Peyer's patch (tissue), 4 donors: ENCODE measurements around the gene FASTKD3. TPM values are rescaled to one million over a fixed set of nuclear protein-coding genes. Genes with fewer than 3 reads are reported as not detected.

Experiments
- DNase-seq, 3 donors: peaks; one replicate each; pipeline ENCODE4 v3.0.0-alpha.2; 2017 to 2019
- H3K27ac ChIP-seq, 4 donors: fragments of 200-600 bp; sonication (generic); one replicate each; pipeline ENCODE4 v1.5.1; 2016 to 2019
- H3K27me3 ChIP-seq, 2 donors: fragments of 200-600 bp; sonication (generic); one replicate each; pipeline ENCODE4 v1.5.1; 2019
- H3K36me3 ChIP-seq, 3 donors: fragments of 200-600 bp; sonication (generic); one replicate each; pipeline ENCODE4 v1.5.1; 2016 to 2019
- H3K4me1 ChIP-seq, 4 donors: fragments of 200-600 bp; sonication (generic); one replicate each; pipeline ENCODE4 v1.5.1; 2016 to 2019
- H3K4me3 ChIP-seq, 4 donors: fragments of 200-600 bp; sonication (generic); 1 replicate in 3 of 4; 2 replicates in 1 of 4; pipeline ENCODE4 v1.5.1; 2016 to 2019; ENCODE audit warnings: mild to moderate bottlenecking in 1 of 4
- H3K9me3 ChIP-seq, 4 donors: fragments of 200-600 bp; sonication (generic); one replicate each; pipeline ENCODE4 v1.5.1; 2016 to 2019; ENCODE audit warnings: mild to moderate bottlenecking in 1 of 4
- CTCF ChIP-seq, 6 experiments: fragments of 450-650 bp in 4 of 6; fragments of 200-600 bp in 2 of 6; sonication (generic) in 1 of 6; IDR thresholded peaks; one replicate each; pipeline ENCODE4 v1.5.1; 2017 to 2019; ENCODE audit warnings: antibody characterized with exemption in 6 of 6, mild to moderate bottlenecking in 3 of 6, moderate library complexity in 1 of 6
- POLR2A ChIP-seq, 2 donors: fragments of 450-650 bp; IDR thresholded peaks; one replicate each; pipeline ENCODE4 v1.5.1; 2017; ENCODE audit warnings: antibody characterized with exemption in 2 of 2, mild to moderate bottlenecking in 2 of 2, moderate library complexity in 2 of 2
- total RNA-seq, 4 donors: library from RNA; depleted of rRNA; stranded (reverse); fragments of >200 nt; gene quantifications; one replicate each; pipeline ENCODE4 v1.1.0, GENCODE V29; 2016

FASTKD3 gene
- total RNA-seq, 4 donors from 2014 or later: 10.0 to 17.0 (median 14.1) TPM

- H3K9me3 ChIP-seq: no peaks in the 10 kb centered on the region
- no peak overlapping the region for H3K27ac ChIP-seq
- peaks cover 0 to 79% (median 0%) of the 10 kb centered on the region in 3 donors for H3K36me3 ChIP-seq
- no peak for TF ChIP-seq CTCF (IDR thresholded peaks at IDR 0.05)
- no peak for TF ChIP-seq POLR2A (IDR thresholded peaks at IDR 0.05)
- H3K4me3 ChIP-seq: no peak overlapping the region
- H3K4me1 ChIP-seq: peaks cover 0 to 16% (median 0%) of the 10 kb centered on the region in 4 donors
- DNase-seq: no peak
- H3K27me3 ChIP-seq: no peaks in the 10 kb centered on the region
These were observed 14.1 kb upstream of the FASTKD3 start for GRCh38 chr5:7882926-7883325.

GRCh38 chr5:7881816-7882215, 13.0 kb upstream of the FASTKD3 start:
- no peak overlapping the region for H3K27ac ChIP-seq
- peaks cover 0 to 80% (median 0%) of the 10 kb centered on the region in 3 donors for H3K36me3 ChIP-seq
- H3K27me3 ChIP-seq: no peaks in the 10 kb centered on the region
- H3K9me3 ChIP-seq: no peaks in the 10 kb centered on the region
- H3K4me1 ChIP-seq: peaks cover 0 to 20% (median 0%) of the 10 kb centered on the region in 4 donors
- no peak for DNase-seq
- H3K4me3 ChIP-seq: no peak overlapping the region
- TF ChIP-seq POLR2A (IDR thresholded peaks at IDR 0.05) (no peak), CTCF (IDR thresholded peaks at IDR 0.05) (no peak)

GRCh38 chr5:7881091-7881490, 12.3 kb upstream of the FASTKD3 start:
- Histone ChIP-seq H3K27ac (no peak overlapping the region), H3K27me3 (no peaks in the 10 kb centered on the region), H3K36me3 (peaks cover 0 to 82% (median 0%) of the 10 kb centered on the region in 3 donors), H3K4me3 (no peak overlapping the region), H3K9me3 (no peaks in the 10 kb centered on the region), H3K4me1 (peaks cover 0 to 20% (median 0%) of the 10 kb centered on the region in 4 donors)
- DNase-seq: no peak
- TF ChIP-seq POLR2A (IDR thresholded peaks at IDR 0.05) (no peak), CTCF (IDR thresholded peaks at IDR 0.05) (no peak)

GRCh38 chr5:7878381-7878873, 9.6 kb upstream of the FASTKD3 start:
- Histone ChIP-seq H3K9me3 (no peaks in the 10 kb centered on the region), H3K27me3 (no peaks in the 10 kb centered on the region), H3K4me1 (peaks cover 0 to 20% (median 0%) of the 10 kb centered on the region in 4 donors), H3K4me3 (no peak overlapping the region), H3K36me3 (peaks cover 0 to 71% (median 0%) of the 10 kb centered on the region in 3 donors), H3K27ac (no peak overlapping the region)
- no peak for TF ChIP-seq POLR2A (IDR thresholded peaks at IDR 0.05)
- no peak for TF ChIP-seq CTCF (IDR thresholded peaks at IDR 0.05)
- DNase-seq: no peak

- TF ChIP-seq POLR2A (IDR thresholded peaks at IDR 0.05) (no peak), CTCF (IDR thresholded peaks at IDR 0.05) (no peak)
- no peak for DNase-seq
- no peaks in the 10 kb centered on the region for H3K27me3 ChIP-seq
- H3K36me3 ChIP-seq: peaks cover 0 to 70% (median 0%) of the 10 kb centered on the region in 3 donors
- H3K27ac ChIP-seq: no peak overlapping the region
- no peak overlapping the region for H3K4me3 ChIP-seq
- H3K4me1 ChIP-seq: peaks cover 0 to 20% (median 0%) of the 10 kb centered on the region in 4 donors
- no peaks in the 10 kb centered on the region for H3K9me3 ChIP-seq
These were observed 9.0 kb upstream of the FASTKD3 start for GRCh38 chr5:7877851-7878250.
